MCF 10A (cell line): Measurements from ENCODE around the gene LCT. TPM values are rescaled to one million over a fixed set of nuclear protein-coding genes. Genes with fewer than 3 reads are reported as not detected.

ENCODE experiments used
- BruUV-seq: library from RNA; stranded (reverse); fragments of 400-500 nt; replicated peaks from 2 replicates; lab custom pipeline; 2021; lab: Mats Ljungman, UMichigan
- CTCF ChIA-PET: fragments of 300-600 bp; sonication (Branson Sonifier 250); formaldehyde crosslinking; extraction: SDS; loops from one replicate; lab custom pipeline; 2021; ENCODE audit warnings: antibody characterized with exemption, inconsistent platforms; lab: Yijun Ruan, JAX
- POLR2A ChIA-PET: fragments of 300-600, 350-650 bp; sonication (Branson Sonifier 250); formaldehyde crosslinking; extraction: SDS; loops from one replicate; lab custom pipeline; 2020; ENCODE audit warnings: antibody characterized with exemption, inconsistent platforms; lab: Yijun Ruan, JAX
- DNase-seq: peaks from one replicate; pipeline ENCODE4 v3.0.0-alpha.2; 2018; ENCODE audit not compliant: unreplicated experiment
- H3K27ac Mint-ChIP-seq: one replicate; pipeline ENCODE4 v1.8.0; 2022; ENCODE audit warnings: mild to moderate bottlenecking, low read depth, mixed read lengths; ENCODE audit not compliant: unreplicated experiment
- H3K27me3 Mint-ChIP-seq: one replicate; pipeline ENCODE4 v1.8.0; 2022; ENCODE audit warnings: mixed read lengths; ENCODE audit not compliant: insufficient read depth, unreplicated experiment
- H3K36me3 Mint-ChIP-seq: one replicate; pipeline ENCODE4 v1.8.0; 2022; ENCODE audit warnings: mild to moderate bottlenecking, moderate library complexity, mixed read lengths; ENCODE audit not compliant: insufficient read depth, unreplicated experiment
- H3K4me1 Mint-ChIP-seq: one replicate; pipeline ENCODE4 v1.8.0; 2022; ENCODE audit warnings: mixed read lengths; ENCODE audit not compliant: insufficient read depth, unreplicated experiment
- H3K4me3 Mint-ChIP-seq: one replicate; pipeline ENCODE4 v1.8.0; 2022; ENCODE audit warnings: mild to moderate bottlenecking, moderate library complexity, mixed read lengths; ENCODE audit not compliant: unreplicated experiment
- H3K9me3 Mint-ChIP-seq: one replicate; pipeline ENCODE4 v1.8.0; 2022; ENCODE audit warnings: mixed read lengths; ENCODE audit not compliant: unreplicated experiment
- intact Hi-C: fragments of 100-400 bp; cut with micrococcal nuclease; formaldehyde crosslinking; loops from 2 replicates; pipeline ENCODE4 v1.14.1; 2022
- total RNA-seq: library from RNA; stranded (reverse); gene quantifications from 2 replicates; pipeline ENCODE4 v1.2.3, GENCODE V29; 2022
- TF ChIP-seq, protein P1 (sequence below): fragments of 200-600 bp; IDR thresholded peaks from one replicate; pipeline ENCODE4 v1.8.0; 2022; ENCODE audit warnings: antibody characterized with exemption, mild to moderate bottlenecking; ENCODE audit not compliant: unreplicated experiment

Gene LCT
- total RNA-seq, 1 experiment from 2014 or later = not detected

DNA sequence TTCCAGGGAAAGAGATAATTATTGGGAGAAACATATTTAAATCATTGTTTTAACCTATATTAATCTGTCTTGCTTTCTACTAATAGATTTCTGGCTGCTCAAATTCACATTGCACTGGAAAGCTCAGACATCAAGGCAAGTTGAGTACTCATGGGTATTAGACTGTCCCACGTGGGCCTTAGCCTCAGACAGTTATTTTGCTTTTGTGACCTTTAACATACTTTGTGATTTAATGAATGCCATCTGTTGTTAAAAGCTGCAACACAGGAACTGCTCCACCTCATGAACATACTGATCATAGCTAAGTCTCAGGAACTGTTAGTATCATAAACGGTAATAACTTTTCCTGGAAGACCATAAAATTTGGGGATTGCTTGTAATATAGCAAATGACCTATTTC, 2.7 kb upstream of the LCT start:
- TF ChIP-seq, protein P1, sequence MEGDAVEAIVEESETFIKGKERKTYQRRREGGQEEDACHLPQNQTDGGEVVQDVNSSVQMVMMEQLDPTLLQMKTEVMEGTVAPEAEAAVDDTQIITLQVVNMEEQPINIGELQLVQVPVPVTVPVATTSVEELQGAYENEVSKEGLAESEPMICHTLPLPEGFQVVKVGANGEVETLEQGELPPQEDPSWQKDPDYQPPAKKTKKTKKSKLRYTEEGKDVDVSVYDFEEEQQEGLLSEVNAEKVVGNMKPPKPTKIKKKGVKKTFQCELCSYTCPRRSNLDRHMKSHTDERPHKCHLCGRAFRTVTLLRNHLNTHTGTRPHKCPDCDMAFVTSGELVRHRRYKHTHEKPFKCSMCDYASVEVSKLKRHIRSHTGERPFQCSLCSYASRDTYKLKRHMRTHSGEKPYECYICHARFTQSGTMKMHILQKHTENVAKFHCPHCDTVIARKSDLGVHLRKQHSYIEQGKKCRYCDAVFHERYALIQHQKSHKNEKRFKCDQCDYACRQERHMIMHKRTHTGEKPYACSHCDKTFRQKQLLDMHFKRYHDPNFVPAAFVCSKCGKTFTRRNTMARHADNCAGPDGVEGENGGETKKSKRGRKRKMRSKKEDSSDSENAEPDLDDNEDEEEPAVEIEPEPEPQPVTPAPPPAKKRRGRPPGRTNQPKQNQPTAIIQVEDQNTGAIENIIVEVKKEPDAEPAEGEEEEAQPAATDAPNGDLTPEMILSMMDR = no peak
- H3K4me1 Mint-ChIP-seq = no peaks in the 10 kb centered on the region
- H3K27me3 Mint-ChIP-seq = no peaks in the 10 kb centered on the region
- no peak for DNase-seq
- intact Hi-C loops = no loop called here
- POLR2A ChIA-PET = no interaction called here
- CTCF ChIA-PET = interaction anchor here (0.6 to 1.1 kb wide), 2 partner anchors 42 to 428 kb away, joined by 3 to 6 read pairs; no protein-coding TSS in a partner anchor
- peak overlapping the region; percentile 66 for H3K27ac Mint-ChIP-seq
- H3K9me3 Mint-ChIP-seq = no peaks in the 10 kb centered on the region
- no TSS peak for BruUV-seq
- H3K36me3 Mint-ChIP-seq = peaks cover 19% of the 10 kb centered on the region
- H3K4me3 Mint-ChIP-seq = no peak overlapping the region

DNA sequence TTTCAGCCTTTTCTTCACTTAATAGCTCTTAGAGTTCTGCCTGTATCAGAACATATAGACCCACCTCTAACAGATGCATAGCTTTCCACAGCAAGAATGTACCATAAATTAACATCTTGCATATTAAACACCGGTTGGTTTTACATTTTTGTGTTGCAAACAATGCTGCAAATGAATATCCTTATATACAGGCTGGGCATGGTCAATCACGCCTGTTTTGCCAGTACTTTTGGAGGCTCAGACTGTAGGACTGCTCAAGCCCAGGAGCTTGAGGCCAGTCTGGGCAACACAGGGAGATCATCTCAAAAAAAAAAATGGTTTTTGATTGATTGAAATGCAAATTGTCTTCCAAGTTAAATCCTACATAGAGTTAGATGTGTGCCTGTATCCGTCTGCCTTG, 1.5 kb upstream of the LCT start:
- BruUV-seq = no TSS peak
- TF ChIP-seq, protein P1 = no peak
- POLR2A ChIA-PET = no interaction called here
- Mint-ChIP-seq H3K27me3 (no peaks in the 10 kb centered on the region), H3K36me3 (peaks cover 10% of the 10 kb centered on the region), H3K27ac (no peak overlapping the region), H3K4me3 (no peak overlapping the region), H3K9me3 (no peaks in the 10 kb centered on the region), H3K4me1 (no peaks in the 10 kb centered on the region)
- no peak for DNase-seq
- intact Hi-C loops = no loop called here
- CTCF ChIA-PET = interaction anchor here (0.7 kb wide), 1 partner anchor 159 kb away, joined by 3 read pairs; no protein-coding TSS in a partner anchor

DNA sequence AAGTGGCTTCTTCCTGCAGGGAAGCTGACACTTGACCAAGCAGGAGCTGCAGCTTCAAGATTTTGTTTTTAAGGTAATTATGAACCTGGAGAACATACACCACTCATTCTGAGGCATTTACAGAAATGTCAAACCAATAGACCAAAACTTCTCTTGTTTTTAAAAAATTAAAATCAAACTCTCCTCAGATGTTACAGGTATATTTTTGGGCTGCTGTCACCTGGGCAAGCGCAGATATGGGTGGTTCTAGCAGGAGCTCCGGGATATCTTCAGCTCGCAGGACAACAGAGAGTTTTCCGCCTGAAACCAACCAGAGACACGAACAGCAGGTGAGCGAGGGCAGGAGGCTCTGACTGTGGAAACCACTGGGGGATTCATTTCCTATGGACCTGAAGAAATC, 4.1 kb downstream of the LCT start:
- no peak overlapping the region for H3K27ac Mint-ChIP-seq
- intact Hi-C loops = no loop called here

DNA sequence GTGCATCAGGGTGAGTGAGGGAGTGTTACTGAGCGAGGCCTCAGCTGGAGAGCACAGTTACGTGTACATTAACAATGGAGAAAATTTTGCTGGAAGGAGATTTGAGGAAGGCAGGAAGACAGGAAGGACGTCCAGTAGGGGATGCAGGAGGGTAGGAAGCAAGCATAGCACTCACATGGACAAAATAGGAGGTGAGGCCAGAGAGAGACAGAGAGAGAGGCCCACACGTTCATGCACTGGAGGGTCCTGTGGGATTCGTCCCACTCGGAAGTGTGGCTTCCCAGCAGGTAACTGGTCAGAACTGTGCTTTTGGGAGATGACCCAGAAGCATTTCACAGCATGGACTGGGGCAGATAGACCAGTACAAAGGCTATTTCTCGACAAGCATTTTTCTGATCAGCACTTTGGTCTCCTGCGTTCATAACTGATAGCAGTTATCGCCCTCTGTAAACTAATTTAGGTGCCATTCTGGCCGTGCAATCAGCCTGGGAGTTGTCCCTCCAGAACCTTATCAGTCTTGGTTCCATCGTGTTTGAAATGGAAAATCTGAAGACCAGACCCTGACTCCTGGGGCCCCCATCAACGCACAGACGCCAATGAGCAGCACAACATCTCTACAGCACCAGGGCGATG, 5.7 kb downstream of the LCT start:
- H3K4me1 Mint-ChIP-seq = no peaks in the 10 kb centered on the region
- intact Hi-C loops = no loop called here
- no peaks in the 10 kb centered on the region for H3K27me3 Mint-ChIP-seq
- ChIA-PET CTCF (no interaction called here), POLR2A (no interaction called here)
- TF ChIP-seq, protein P1 = no peak
- H3K9me3 Mint-ChIP-seq = no peaks in the 10 kb centered on the region
- no peaks in the 10 kb centered on the region for H3K36me3 Mint-ChIP-seq
- DNase-seq = no peak
- BruUV-seq = no TSS peak
- no peak overlapping the region for H3K27ac Mint-ChIP-seq
- no peak overlapping the region for H3K4me3 Mint-ChIP-seq

More for the DNA sequence above, 4.1 kb downstream of the LCT start:
- no peaks in the 10 kb centered on the region for H3K27me3 Mint-ChIP-seq
- no peaks in the 10 kb centered on the region for H3K9me3 Mint-ChIP-seq
- H3K36me3 Mint-ChIP-seq = no peaks in the 10 kb centered on the region
- CTCF ChIA-PET = interaction anchor here (0.7 to 1.2 kb wide), 2 partner anchors 8 to 1973 kb away, joined by 3 to 4 read pairs; no protein-coding TSS in a partner anchor
- no peaks in the 10 kb centered on the region for H3K4me1 Mint-ChIP-seq
- TF ChIP-seq, protein P1 = no peak
- H3K4me3 Mint-ChIP-seq = no peak overlapping the region
- no peak for DNase-seq
- BruUV-seq = no TSS peak
- POLR2A ChIA-PET = no interaction called here
